Measurements from ENCODE around the gene TNNI3K.

Gene TNNI3K

GRCh38 chr1:74453277-74453676 is 218.1 kb downstream of the TNNI3K start:
- DNase-seq = no peak

GRCh38 chr1:74455390-74455789 is 220.2 kb downstream of the TNNI3K start:
- DNase-seq = no peak

GRCh38 chr1:74457253-74457652 is 222.1 kb downstream of the TNNI3K start:
- no peak for DNase-seq

- DNase-seq = peak; percentile 66
Measured at GRCh38 chr1:74463333-74463988, 228.3 kb downstream of the TNNI3K start.

- no peak for DNase-seq
Measured at GRCh38 chr1:74464037-74464436, 228.8 kb downstream of the TNNI3K start.

GRCh38 chr1:74465193-74465681 is 230.1 kb downstream of the TNNI3K start:
- no peak for DNase-seq

GRCh38 chr1:74467786-74468377 is 232.7 kb downstream of the TNNI3K start:
- no peak for DNase-seq

- DNase-seq = peak; percentile 29
Measured at GRCh38 chr1:74468982-74469603, 233.9 kb downstream of the TNNI3K start.

GRCh38 chr1:74470251-74470650 is 235.1 kb downstream of the TNNI3K start:
- no peak for DNase-seq

GRCh38 chr1:74470936-74471335 is 235.7 kb downstream of the TNNI3K start:
- no peak for DNase-seq

GRCh38 chr1:74471470-74471869 is 236.3 kb downstream of the TNNI3K start:
- DNase-seq = no peak

GRCh38 chr1:74474585-74474984 is 239.4 kb downstream of the TNNI3K start:
- no peak for DNase-seq

GRCh38 chr1:74478979-74479378 is 243.8 kb downstream of the TNNI3K start:
- no peak for DNase-seq

- DNase-seq = no peak
Measured at GRCh38 chr1:74480068-74480467, 244.9 kb downstream of the TNNI3K start.

- no peak for DNase-seq
Measured at GRCh38 chr1:74481607-74482006, 246.4 kb downstream of the TNNI3K start.

GRCh38 chr1:74485622-74486021 is 250.4 kb downstream of the TNNI3K start:
- no peak for DNase-seq

- no peak for DNase-seq
Measured at GRCh38 chr1:74486036-74486435, 250.8 kb downstream of the TNNI3K start.

- DNase-seq = no peak
Measured at GRCh38 chr1:74496669-74497068, 261.5 kb downstream of the TNNI3K start.

GRCh38 chr1:74498901-74499300 is 263.7 kb downstream of the TNNI3K start:
- no peak for DNase-seq

GRCh38 chr1:74502432-74502831 is 267.2 kb downstream of the TNNI3K start:
- DNase-seq = peak; percentile 2

GRCh38 chr1:74502858-74503257 is 267.7 kb downstream of the TNNI3K start:
- DNase-seq = no peak

GRCh38 chr1:74504125-74504932 is 269.1 kb downstream of the TNNI3K start:
- DNase-seq = peak; percentile 65

- no peak for DNase-seq
Measured at GRCh38 chr1:74504933-74505512, 269.8 kb downstream of the TNNI3K start.
